Gastrocnemius medialis (tissue), 4 donors: ENCODE results near the gene GPATCH2L.

Source experiments
- CTCF ChIP-seq, 5 experiments: fragments of 450-650 bp in 3 of 5; fragments of 200-600 bp in 2 of 5; sonication (generic) in 2 of 5; IDR thresholded peaks in 4 of 5; conservative IDR thresholded peaks in 1 of 5; 1 replicate in 4 of 5; 2 replicates in 1 of 5; pipeline ENCODE4 v1.5.1; 2016 to 2019; ENCODE audit warnings: antibody characterized with exemption in 5 of 5, mild to moderate bottlenecking in 3 of 5, moderate library complexity in 3 of 5
- POLR2A ChIP-seq, 2 donors: fragments of 450-650 bp; IDR thresholded peaks; one replicate each; pipeline ENCODE4 v1.6.1; 2017; ENCODE audit warnings: antibody characterized with exemption in 2 of 2, mild to moderate bottlenecking in 2 of 2, moderate library complexity in 2 of 2

- TF ChIP-seq POLR2A (IDR thresholded peaks at IDR 0.05) (no peak), CTCF (IDR thresholded peaks at IDR 0.05 in 4 of 5, conservative IDR thresholded peaks at IDR 0.05 in 1 of 5) (no peak)
Measured at GRCh38 chr14:76245097-76245496, 93.4 kb downstream of the GPATCH2L start.
